CD8-positive, alpha-beta memory T cell (primary cell): Measurements from ENCODE around the gene MYH4. TPM values are rescaled to one million over a fixed set of nuclear protein-coding genes. Genes with fewer than 3 reads are reported as not detected.

Experiments used
- CTCF ChIA-PET: fragments of 350-600 bp; sonication (Branson Sonifier 250); formaldehyde crosslinking; loops from one replicate; lab custom pipeline; 2021; ENCODE audit warnings: antibody characterized with exemption; lab: Charles Lee
- POLR2A ChIA-PET: fragments of 350-600 bp; sonication (Branson Sonifier 250); formaldehyde crosslinking; loops from one replicate; lab custom pipeline; 2021; ENCODE audit warnings: antibody characterized with exemption; lab: Charles Lee
- DNase-seq, 5 donors: peaks; one replicate each; pipeline versions ENCODE4 v3.0.0 to v3.0.0-alpha.2; 2020 to 2022; ENCODE audit warnings: mixed read lengths in 1 of 5
- H3K27ac ChIP-seq: one replicate; pipeline ENCODE4 v1.7.0; 2013; ENCODE audit warnings: low read depth, mild to moderate bottlenecking, low read length, moderate library complexity
- H3K27me3 ChIP-seq: 2 replicates; pipeline ENCODE4 v1.7.0; 2013; ENCODE audit warnings: low read length, mild to moderate bottlenecking; ENCODE audit not compliant: insufficient read depth, poor library complexity, severe bottlenecking
- H3K36me3 ChIP-seq: 2 replicates; pipeline ENCODE4 v1.7.0; 2013; ENCODE audit warnings: mild to moderate bottlenecking, low read length, moderate library complexity; ENCODE audit not compliant: insufficient read depth
- H3K4me1 ChIP-seq: 2 replicates; pipeline ENCODE4 v1.7.0; 2013; ENCODE audit warnings: mild to moderate bottlenecking, low read length, moderate library complexity; ENCODE audit not compliant: insufficient read depth
- H3K4me3 ChIP-seq: 2 replicates; pipeline ENCODE4 v1.7.0; 2013; ENCODE audit warnings: mild to moderate bottlenecking, low read length
- H3K9me3 ChIP-seq: 2 replicates; pipeline ENCODE4 v1.7.0; 2013; ENCODE audit warnings: mild to moderate bottlenecking, low read length
- H3K27ac Mint-ChIP-seq, 8 donors: one replicate each; pipeline ENCODE4 v1.8.0; 2020 to 2021; ENCODE audit warnings: mixed read lengths in 8 of 8, mild to moderate bottlenecking in 6 of 8, inconsistent platforms in 3 of 8, moderate library complexity in 3 of 8
- H3K27me3 Mint-ChIP-seq, 2 donors: one replicate each; pipeline ENCODE4 v1.8.0; 2020 to 2021; ENCODE audit warnings: mixed read lengths in 2 of 2, mild to moderate bottlenecking in 1 of 2, moderate library complexity in 1 of 2
- H3K36me3 Mint-ChIP-seq, 3 donors: one replicate each; pipeline ENCODE4 v1.8.0; 2020 to 2021; ENCODE audit warnings: mixed read lengths in 3 of 3, inconsistent platforms in 1 of 3, mild to moderate bottlenecking in 1 of 3
- H3K4me1 Mint-ChIP-seq, 3 donors: one replicate each; pipeline ENCODE4 v1.8.0; 2020 to 2021; ENCODE audit warnings: mixed read lengths in 3 of 3, inconsistent platforms in 1 of 3, mild to moderate bottlenecking in 1 of 3
- H3K4me3 Mint-ChIP-seq, 7 donors: one replicate each; pipeline ENCODE4 v1.8.0; 2020 to 2021; ENCODE audit warnings: mixed read lengths in 7 of 7, mild to moderate bottlenecking in 6 of 7, moderate library complexity in 4 of 7, inconsistent platforms in 2 of 7
- H3K9me3 Mint-ChIP-seq, 5 donors: one replicate each; pipeline ENCODE4 v1.8.0; 2020 to 2022; ENCODE audit warnings: mixed read lengths in 5 of 5, mild to moderate bottlenecking in 3 of 5, moderate library complexity in 2 of 5, inconsistent platforms in 1 of 5
- polyA plus RNA-seq: library from polyadenylated mRNA; unstranded; fragments of 300-500 nt; fragmentation: Illumina TruSeq; gene quantifications from one replicate; pipeline ENCODE4 v1.2.3, GENCODE V29; 2021
- total RNA-seq, 2 experiments: library from RNA; stranded (reverse); gene quantifications; one replicate each; pipeline ENCODE4 v1.2.3, GENCODE V29; 2021

The MYH4 gene
- total and polyA plus RNA-seq, 3 experiments from 2014 or later, result not detected

GRCh38 chr17:10417431-10417830 lies 51.9 kb downstream of the MYH4 start:
- Mint-ChIP-seq H3K36me3 (no peaks in the 10 kb centered on the region), H3K9me3 (peaks cover 0 to 1% (median 0%) of the 10 kb centered on the region in 5 donors), H3K27me3 (peaks cover 0 to 3% of the 10 kb centered on the region in 2 donors), H3K4me3 (no peak overlapping the region), H3K4me1 (no peaks in the 10 kb centered on the region), H3K27ac (no peak overlapping the region)
- no peak overlapping the region for H3K4me3 ChIP-seq
- no peaks in the 10 kb centered on the region for H3K27me3 ChIP-seq
- H3K9me3 ChIP-seq, result no peaks in the 10 kb centered on the region
- POLR2A ChIA-PET, result no interaction called here
- DNase-seq, result no peak
- no peaks in the 10 kb centered on the region for H3K36me3 ChIP-seq
- CTCF ChIA-PET, result no interaction called here
- H3K4me1 ChIP-seq, result no peaks in the 10 kb centered on the region
- H3K27ac ChIP-seq, result no peak overlapping the region

GRCh38 chr17:10415161-10415560 lies 54.2 kb downstream of the MYH4 start:
- CTCF ChIA-PET, result no interaction called here
- H3K4me1 ChIP-seq, result no peaks in the 10 kb centered on the region
- Mint-ChIP-seq H3K4me3 (no peak overlapping the region), H3K27ac (no peak overlapping the region), H3K4me1 (no peaks in the 10 kb centered on the region), H3K9me3 (peaks cover 0 to 1% (median 0%) of the 10 kb centered on the region in 5 donors), H3K36me3 (no peaks in the 10 kb centered on the region), H3K27me3 (peaks cover 0 to 3% of the 10 kb centered on the region in 2 donors)
- no peak overlapping the region for H3K4me3 ChIP-seq
- DNase-seq, result no peak
- no peaks in the 10 kb centered on the region for H3K36me3 ChIP-seq
- H3K27ac ChIP-seq, result no peak overlapping the region
- H3K9me3 ChIP-seq, result no peaks in the 10 kb centered on the region
- POLR2A ChIA-PET, result no interaction called here
- H3K27me3 ChIP-seq, result no peaks in the 10 kb centered on the region

- Mint-ChIP-seq H3K27me3 (peaks cover 5 to 21% of the 10 kb centered on the region in 2 donors), H3K4me3 (no peak overlapping the region), H3K27ac (no peak overlapping the region), H3K4me1 (no peaks in the 10 kb centered on the region), H3K9me3 (peaks cover 0 to 5% (median 0%) of the 10 kb centered on the region in 5 donors), H3K36me3 (no peaks in the 10 kb centered on the region)
- Histone ChIP-seq H3K9me3 (no peaks in the 10 kb centered on the region), H3K4me1 (no peaks in the 10 kb centered on the region), H3K27ac (no peak overlapping the region), H3K4me3 (no peak overlapping the region), H3K27me3 (no peaks in the 10 kb centered on the region), H3K36me3 (no peaks in the 10 kb centered on the region)
- ChIA-PET CTCF (no interaction called here), POLR2A (no interaction called here)
- DNase-seq, result no peak
These were observed 65.8 kb downstream of the MYH4 start for GRCh38 chr17:10403589-10403988.

GRCh38 chr17:10398352-10398751 lies 71.0 kb downstream of the MYH4 start:
- Histone ChIP-seq H3K27me3 (no peaks in the 10 kb centered on the region), H3K9me3 (no peaks in the 10 kb centered on the region), H3K36me3 (no peaks in the 10 kb centered on the region), H3K27ac (no peak overlapping the region), H3K4me1 (no peaks in the 10 kb centered on the region), H3K4me3 (no peak overlapping the region)
- ChIA-PET CTCF (no interaction called here), POLR2A (no interaction called here)
- no peaks in the 10 kb centered on the region for H3K4me1 Mint-ChIP-seq
- peaks cover 8 to 25% of the 10 kb centered on the region in 2 donors for H3K27me3 Mint-ChIP-seq
- no peaks in the 10 kb centered on the region for H3K36me3 Mint-ChIP-seq
- H3K4me3 Mint-ChIP-seq, result no peak overlapping the region
- H3K9me3 Mint-ChIP-seq, result peaks cover 0 to 5% (median 0%) of the 10 kb centered on the region in 5 donors
- H3K27ac Mint-ChIP-seq, result no peak overlapping the region
- DNase-seq, result no peak

- Histone ChIP-seq H3K9me3 (no peaks in the 10 kb centered on the region), H3K4me1 (no peaks in the 10 kb centered on the region), H3K4me3 (no peak overlapping the region), H3K27ac (no peak overlapping the region), H3K36me3 (no peaks in the 10 kb centered on the region), H3K27me3 (no peaks in the 10 kb centered on the region)
- H3K27ac Mint-ChIP-seq, result no peak overlapping the region
- peaks cover 9 to 37% of the 10 kb centered on the region in 2 donors for H3K27me3 Mint-ChIP-seq
- ChIA-PET POLR2A (no interaction called here), CTCF (no interaction called here)
- no peak overlapping the region for H3K4me3 Mint-ChIP-seq
- peaks cover 0 to 5% (median 0%) of the 10 kb centered on the region in 5 donors for H3K9me3 Mint-ChIP-seq
- no peaks in the 10 kb centered on the region for H3K4me1 Mint-ChIP-seq
- H3K36me3 Mint-ChIP-seq, result no peaks in the 10 kb centered on the region
- DNase-seq, result no peak
These were observed 72.7 kb downstream of the MYH4 start for GRCh38 chr17:10396524-10397163.

- POLR2A ChIA-PET, result no interaction called here
- H3K27ac Mint-ChIP-seq, result no peak overlapping the region
- no peaks in the 10 kb centered on the region for H3K36me3 ChIP-seq
- no peaks in the 10 kb centered on the region for H3K9me3 Mint-ChIP-seq
- H3K4me3 ChIP-seq, result no peak overlapping the region
- no peaks in the 10 kb centered on the region for H3K27me3 ChIP-seq
- H3K9me3 ChIP-seq, result no peaks in the 10 kb centered on the region
- peaks cover 5 to 30% of the 10 kb centered on the region in 2 donors for H3K27me3 Mint-ChIP-seq
- no peak for DNase-seq
- CTCF ChIA-PET, result no interaction called here
- no peaks in the 10 kb centered on the region for H3K4me1 ChIP-seq
- H3K36me3 Mint-ChIP-seq, result no peaks in the 10 kb centered on the region
- no peak overlapping the region for H3K4me3 Mint-ChIP-seq
- no peak overlapping the region for H3K27ac ChIP-seq
- H3K4me1 Mint-ChIP-seq, result no peaks in the 10 kb centered on the region
These were observed 75.0 kb downstream of the MYH4 start for GRCh38 chr17:10394201-10394887.

Other genes with a start within 250 kb of the MYH4 start
- gene MYH13, start 96.6 kb downstream of the MYH4 start, total RNA-seq, result not detected
- gene MYH13, start 96.6 kb downstream of the MYH4 start, polyA plus RNA-seq, result not detected
- gene MYH8, start 47.6 kb downstream of the MYH4 start, total RNA-seq, result not detected
- gene MYH8, start 47.6 kb downstream of the MYH4 start, polyA plus RNA-seq, result not detected
- gene MYH1, start 49.0 kb upstream of the MYH4 start, total RNA-seq, result not detected
- not detected for gene MYH1, start 49.0 kb upstream of the MYH4 start, polyA plus RNA-seq
- not detected for gene MYH2, start 80.1 kb upstream of the MYH4 start, total RNA-seq
- not detected for gene MYH2, start 80.1 kb upstream of the MYH4 start, polyA plus RNA-seq
- 1 to 10 TPM; 2.6 to 3.5 TPM for gene MYH3, start 187.8 kb upstream of the MYH4 start, total RNA-seq
- not detected for gene MYH3, start 187.8 kb upstream of the MYH4 start, polyA plus RNA-seq
- 10 to 100 TPM; 45.5 to 46.9 TPM for gene SCO1, start 228.0 kb upstream of the MYH4 start, total RNA-seq
- gene SCO1, start 228.0 kb upstream of the MYH4 start, polyA plus RNA-seq, result 15.9 TPM
- 1 to 10 TPM; 9.8 to 10.0 TPM for gene ADPRM, start 228.0 kb upstream of the MYH4 start, total RNA-seq
- 27.3 TPM for gene ADPRM, start 228.0 kb upstream of the MYH4 start, polyA plus RNA-seq